SK-N-SH (cell line): ENCODE measurements around the gene PADI4.

Source experiments
- NFIC ChIP-seq: IDR thresholded peaks from 2 replicates; pipeline ENCODE4 v1.4.0; 2012; ENCODE audit warnings: borderline replicate concordance
- TF ChIP-seq, protein P1 (sequence below): fragments of 200-600 bp; sonication (generic); IDR thresholded peaks from 2 replicates; pipeline ENCODE4 v1.6.1; 2017; ENCODE audit warnings: antibody characterized with exemption, mild to moderate bottlenecking, moderate library complexity

DNA sequence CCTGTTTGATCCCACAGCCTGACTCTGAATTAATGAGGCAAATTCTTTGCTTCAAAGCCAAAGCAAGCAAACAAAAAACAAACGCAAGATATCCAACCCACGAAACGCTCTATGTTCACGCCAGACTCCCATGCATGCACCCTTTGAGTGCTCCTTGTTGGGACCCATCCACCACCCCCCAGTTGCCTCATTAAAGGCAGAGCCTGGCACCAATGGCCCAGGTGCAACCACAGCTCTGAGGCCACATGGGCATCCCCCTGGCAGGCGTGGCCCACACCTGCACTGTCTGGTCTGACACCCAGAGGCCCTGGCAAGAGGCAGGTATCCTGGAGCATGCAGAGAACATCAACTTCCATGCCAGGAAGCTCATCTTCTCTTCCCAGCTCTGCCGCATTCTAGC is 1.1 kb upstream of the PADI4 start:
- TF ChIP-seq, protein P1, sequence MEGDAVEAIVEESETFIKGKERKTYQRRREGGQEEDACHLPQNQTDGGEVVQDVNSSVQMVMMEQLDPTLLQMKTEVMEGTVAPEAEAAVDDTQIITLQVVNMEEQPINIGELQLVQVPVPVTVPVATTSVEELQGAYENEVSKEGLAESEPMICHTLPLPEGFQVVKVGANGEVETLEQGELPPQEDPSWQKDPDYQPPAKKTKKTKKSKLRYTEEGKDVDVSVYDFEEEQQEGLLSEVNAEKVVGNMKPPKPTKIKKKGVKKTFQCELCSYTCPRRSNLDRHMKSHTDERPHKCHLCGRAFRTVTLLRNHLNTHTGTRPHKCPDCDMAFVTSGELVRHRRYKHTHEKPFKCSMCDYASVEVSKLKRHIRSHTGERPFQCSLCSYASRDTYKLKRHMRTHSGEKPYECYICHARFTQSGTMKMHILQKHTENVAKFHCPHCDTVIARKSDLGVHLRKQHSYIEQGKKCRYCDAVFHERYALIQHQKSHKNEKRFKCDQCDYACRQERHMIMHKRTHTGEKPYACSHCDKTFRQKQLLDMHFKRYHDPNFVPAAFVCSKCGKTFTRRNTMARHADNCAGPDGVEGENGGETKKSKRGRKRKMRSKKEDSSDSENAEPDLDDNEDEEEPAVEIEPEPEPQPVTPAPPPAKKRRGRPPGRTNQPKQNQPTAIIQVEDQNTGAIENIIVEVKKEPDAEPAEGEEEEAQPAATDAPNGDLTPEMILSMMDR: no peak
- TF ChIP-seq NFIC: no peak
